Left lung (tissue), 10 donors: Measurements from ENCODE around the gene RILPL2. TPM values are rescaled to one million over a fixed set of nuclear protein-coding genes. Genes with fewer than 3 reads are reported as not detected.

Source experiments
- ATAC-seq: fragments of 200-7000 bp; cut with Tn5 transposase; one replicate; pipeline ENCODE4 v1.9.1; 2020; ENCODE audit warnings: moderate library complexity
- DNase-seq, 4 donors: peaks; one replicate each; pipeline ENCODE4 v3.0.0-alpha.2; 2013 to 2020
- H3K27ac ChIP-seq, 2 donors: fragments of 200-600 bp; sonication (generic) in 1 of 2; one replicate each; pipeline versions ENCODE4 v1.5.0 to v1.8.0; 2020 to 2021
- H3K27me3 ChIP-seq, 2 donors: fragments of 200-600 bp; sonication (generic) in 1 of 2; one replicate each; pipeline versions ENCODE4 v1.5.0 to v1.8.0; 2020 to 2021
- H3K36me3 ChIP-seq, 2 donors: fragments of 200-600 bp; sonication (generic) in 1 of 2; one replicate each; pipeline versions ENCODE4 v1.5.0 to v1.8.0; 2020 to 2021
- H3K4me1 ChIP-seq, 2 donors: fragments of 200-600 bp; one replicate each; pipeline ENCODE4 v1.8.0; 2021
- H3K4me3 ChIP-seq, 2 donors: fragments of 200-600 bp; sonication (generic) in 1 of 2; one replicate each; pipeline versions ENCODE4 v1.5.0 to v1.8.0; 2020 to 2021; ENCODE audit warnings: mild to moderate bottlenecking in 1 of 2
- H3K9me3 ChIP-seq, 2 donors: fragments of 200-600 bp; sonication (generic) in 1 of 2; one replicate each; pipeline versions ENCODE4 v1.5.0 to v1.8.0; 2020 to 2021
- intact Hi-C, 2 donors: fragments of 100-400 bp; cut with DNase I; formaldehyde crosslinking; loops; one replicate each; pipeline versions ENCODE4 v1.11.2 to v1.14.2; 2022
- polyA plus RNA-seq, 6 donors: library from polyadenylated mRNA; unstranded; fragments of 120-200 nt; gene quantifications; one replicate each; pipeline ENCODE4 v1.2.1, GENCODE V29; 2013; ENCODE audit not compliant: insufficient read length in 6 of 6
- total RNA-seq, 2 donors: library from RNA; stranded (reverse); fragmentation: NEBNext Ultra II Directional; extraction: Animal tissue kit (Norgen Biotek cat#: 25700); gene quantifications; one replicate each; pipeline ENCODE4 v1.2.1, GENCODE V29; 2021
- TF ChIP-seq, protein P1 (sequence below), 2 donors: fragments of 200-600 bp; sonication (generic) in 1 of 2; IDR thresholded peaks; one replicate each; pipeline versions ENCODE4 v1.5.0 to v1.8.0; 2021; ENCODE audit warnings: antibody characterized with exemption in 2 of 2
- donor health status: DM: no; HTN: yes; CAD: no.
- donor health status: DM: no; HTN: no; CAD: no.

RILPL2 gene
- total and polyA plus RNA-seq, 8 donors = 4.6 to 14.0 (median 5.4) TPM

DNA sequence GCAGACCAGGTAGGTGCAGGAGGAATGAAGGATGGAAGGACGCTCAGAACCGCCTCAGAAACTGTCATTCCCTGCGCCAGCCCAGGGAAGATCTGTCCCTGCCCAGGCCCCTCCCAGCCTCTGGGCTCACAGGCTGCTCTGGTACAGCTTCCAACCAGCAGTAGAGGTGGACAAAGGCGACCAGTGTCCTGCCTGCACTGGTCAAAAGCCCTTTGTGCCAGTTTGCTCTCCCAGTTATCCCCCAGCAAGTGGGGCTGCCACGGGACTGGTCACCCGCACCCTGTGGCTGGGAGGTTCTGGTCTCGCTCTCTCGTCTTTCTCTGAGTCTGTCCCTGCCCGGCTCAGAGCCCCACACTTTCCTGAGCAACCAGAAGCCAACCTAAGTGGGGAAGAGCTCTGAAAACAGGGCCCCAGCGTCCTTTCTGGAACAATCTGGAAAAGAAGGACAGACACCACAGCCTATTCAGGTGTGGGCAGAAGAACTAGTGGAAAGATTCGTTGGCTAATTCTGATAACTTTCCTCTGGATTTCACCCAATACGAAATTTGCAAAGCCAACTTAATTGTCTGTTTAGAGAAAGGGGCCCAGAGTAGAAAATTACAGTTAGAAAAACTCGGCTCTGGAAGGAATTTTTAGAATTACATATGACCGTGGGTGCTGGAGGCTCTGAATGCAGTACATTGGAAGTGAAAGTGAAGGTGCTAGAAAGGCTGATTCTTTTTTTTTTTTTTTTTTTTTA, 43.1 kb upstream of the RILPL2 start:
- Histone ChIP-seq H3K36me3 (peaks cover 0 to 9% of the 10 kb centered on the region in 2 donors), H3K4me3 (no peak overlapping the region), H3K9me3 (no peaks in the 10 kb centered on the region), H3K27me3 (no peaks in the 10 kb centered on the region), H3K4me1 (no peaks in the 10 kb centered on the region), H3K27ac (peak overlapping the region; percentile 33 to 48)
- no peak for DNase-seq
- TF ChIP-seq, protein P1, sequence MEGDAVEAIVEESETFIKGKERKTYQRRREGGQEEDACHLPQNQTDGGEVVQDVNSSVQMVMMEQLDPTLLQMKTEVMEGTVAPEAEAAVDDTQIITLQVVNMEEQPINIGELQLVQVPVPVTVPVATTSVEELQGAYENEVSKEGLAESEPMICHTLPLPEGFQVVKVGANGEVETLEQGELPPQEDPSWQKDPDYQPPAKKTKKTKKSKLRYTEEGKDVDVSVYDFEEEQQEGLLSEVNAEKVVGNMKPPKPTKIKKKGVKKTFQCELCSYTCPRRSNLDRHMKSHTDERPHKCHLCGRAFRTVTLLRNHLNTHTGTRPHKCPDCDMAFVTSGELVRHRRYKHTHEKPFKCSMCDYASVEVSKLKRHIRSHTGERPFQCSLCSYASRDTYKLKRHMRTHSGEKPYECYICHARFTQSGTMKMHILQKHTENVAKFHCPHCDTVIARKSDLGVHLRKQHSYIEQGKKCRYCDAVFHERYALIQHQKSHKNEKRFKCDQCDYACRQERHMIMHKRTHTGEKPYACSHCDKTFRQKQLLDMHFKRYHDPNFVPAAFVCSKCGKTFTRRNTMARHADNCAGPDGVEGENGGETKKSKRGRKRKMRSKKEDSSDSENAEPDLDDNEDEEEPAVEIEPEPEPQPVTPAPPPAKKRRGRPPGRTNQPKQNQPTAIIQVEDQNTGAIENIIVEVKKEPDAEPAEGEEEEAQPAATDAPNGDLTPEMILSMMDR (IDR thresholded peaks at IDR 0.05) = no peak
- ATAC-seq = peak; percentile 9
- intact Hi-C loops = no loop called here

DNA sequence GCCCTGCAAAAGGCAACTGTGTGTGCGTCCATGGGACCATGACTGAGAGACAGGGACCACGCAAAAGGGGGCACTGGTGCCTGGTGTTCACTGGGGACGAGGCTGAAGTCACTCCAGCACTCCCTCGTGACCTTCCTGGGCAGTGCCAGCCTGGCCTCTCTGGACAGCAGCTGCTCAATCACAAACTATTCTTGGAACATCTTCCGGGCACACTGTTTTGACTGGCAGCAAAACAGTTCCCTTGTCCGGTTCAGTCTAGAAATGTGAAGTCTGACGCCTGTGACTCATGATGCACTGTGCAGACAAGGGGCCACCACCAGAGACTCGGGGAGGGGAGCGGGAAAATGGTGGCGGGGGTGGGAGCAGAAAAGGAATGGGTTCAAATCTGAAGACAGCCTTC, 42.3 kb upstream of the RILPL2 start:
- no peaks in the 10 kb centered on the region for H3K27me3 ChIP-seq
- no peaks in the 10 kb centered on the region for H3K4me1 ChIP-seq
- H3K36me3 ChIP-seq = peaks cover 0 to 10% of the 10 kb centered on the region in 2 donors
- H3K4me3 ChIP-seq = no peak overlapping the region
- peak overlapping the region; percentile 44 to 48 for H3K27ac ChIP-seq
- DNase-seq (no peak), ATAC-seq (peak; percentile 50)
- intact Hi-C loops = no loop called here
- TF ChIP-seq, protein P1 (IDR thresholded peaks at IDR 0.05) = no peak
- no peaks in the 10 kb centered on the region for H3K9me3 ChIP-seq

GRCh38 chr12:123478069-123478468, 41.6 kb upstream of the RILPL2 start:
- DNase-seq (no peak), ATAC-seq (no peak)
- intact Hi-C loops = no loop called here
- Histone ChIP-seq H3K36me3 (peaks cover 0 to 16% of the 10 kb centered on the region in 2 donors), H3K27ac (peak overlapping the region; percentile 25 to 44), H3K4me1 (no peaks in the 10 kb centered on the region), H3K4me3 (no peak overlapping the region), H3K9me3 (no peaks in the 10 kb centered on the region), H3K27me3 (no peaks in the 10 kb centered on the region)
- TF ChIP-seq, protein P1 (IDR thresholded peaks at IDR 0.05) = no peak

DNA sequence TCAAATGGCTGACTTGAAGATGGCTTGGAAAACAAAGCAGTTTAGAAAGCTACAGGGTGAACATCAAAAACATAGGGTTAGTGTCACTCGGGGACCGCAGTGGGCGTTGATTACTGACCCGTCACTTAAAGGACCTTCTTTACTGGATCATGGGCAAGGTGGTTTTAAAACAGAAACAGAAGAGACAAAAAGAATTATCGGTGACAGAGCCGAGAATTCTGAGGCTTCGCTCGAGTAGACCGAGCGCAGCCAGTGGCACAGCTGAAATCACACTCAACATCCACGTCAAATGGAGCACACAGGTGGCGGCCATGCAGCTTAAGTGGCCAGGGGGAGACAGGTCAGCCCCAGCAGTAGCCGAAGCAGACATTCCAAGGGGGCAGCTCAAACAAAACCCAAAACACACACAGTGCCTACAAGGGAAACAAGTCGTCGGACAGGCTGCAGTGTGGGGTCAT, 38.8 kb upstream of the RILPL2 start:
- TF ChIP-seq, protein P1 (IDR thresholded peaks at IDR 0.05) = no peak
- Histone ChIP-seq H3K27ac (no peak overlapping the region), H3K4me3 (no peak overlapping the region), H3K4me1 (no peaks in the 10 kb centered on the region), H3K27me3 (no peaks in the 10 kb centered on the region), H3K36me3 (peaks cover 0 to 38% of the 10 kb centered on the region in 2 donors), H3K9me3 (no peaks in the 10 kb centered on the region)
- DNase-seq (no peak), ATAC-seq (no peak)
- intact Hi-C loops = no loop called here

DNA sequence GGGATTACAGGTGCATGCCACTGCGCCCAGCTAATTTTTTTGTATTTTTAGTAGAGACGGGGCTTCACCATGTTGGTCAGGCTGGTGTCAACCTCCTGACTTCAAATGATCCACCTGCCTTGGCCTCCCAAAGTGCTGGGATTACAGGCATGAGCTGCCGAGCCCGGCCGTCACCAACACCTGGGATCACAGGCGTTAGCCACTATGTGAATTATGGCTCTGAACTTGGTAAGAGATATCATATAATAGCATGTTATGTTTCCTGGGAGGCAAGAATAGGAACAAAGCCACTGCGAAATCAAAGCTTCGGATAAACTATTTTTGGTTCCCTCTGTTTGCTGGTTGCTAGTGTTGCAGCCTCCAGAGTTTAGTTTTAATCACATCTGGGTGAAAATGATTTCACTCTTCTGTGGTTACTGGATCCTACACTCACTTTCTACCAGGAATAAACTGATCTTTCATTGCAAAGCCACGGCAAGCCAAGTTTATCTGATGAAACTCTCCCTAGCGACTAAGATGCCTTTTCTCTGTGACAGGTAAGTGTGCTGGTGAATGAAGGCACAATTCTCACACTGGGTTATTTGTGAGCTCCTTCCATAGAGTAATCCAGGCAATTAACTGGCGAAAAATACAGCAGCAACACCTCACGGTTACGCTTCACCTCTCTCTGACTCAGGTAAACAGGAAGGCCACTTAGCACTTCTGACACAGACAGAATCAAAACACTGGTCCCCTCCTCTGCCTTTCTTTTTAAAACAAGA, 38.2 kb upstream of the RILPL2 start:
- no peaks in the 10 kb centered on the region for H3K4me1 ChIP-seq
- intact Hi-C loops = no loop called here
- ATAC-seq = no peak
- H3K36me3 ChIP-seq = peaks cover 0 to 44% of the 10 kb centered on the region in 2 donors
- TF ChIP-seq, protein P1 (IDR thresholded peaks at IDR 0.05) = no peak
- H3K27ac ChIP-seq = no peak overlapping the region
- DNase-seq = no peak
- no peaks in the 10 kb centered on the region for H3K9me3 ChIP-seq
- H3K4me3 ChIP-seq = no peak overlapping the region
- no peaks in the 10 kb centered on the region for H3K27me3 ChIP-seq
